ENCODE measurements around the gene MRPS18A.

DNA sequence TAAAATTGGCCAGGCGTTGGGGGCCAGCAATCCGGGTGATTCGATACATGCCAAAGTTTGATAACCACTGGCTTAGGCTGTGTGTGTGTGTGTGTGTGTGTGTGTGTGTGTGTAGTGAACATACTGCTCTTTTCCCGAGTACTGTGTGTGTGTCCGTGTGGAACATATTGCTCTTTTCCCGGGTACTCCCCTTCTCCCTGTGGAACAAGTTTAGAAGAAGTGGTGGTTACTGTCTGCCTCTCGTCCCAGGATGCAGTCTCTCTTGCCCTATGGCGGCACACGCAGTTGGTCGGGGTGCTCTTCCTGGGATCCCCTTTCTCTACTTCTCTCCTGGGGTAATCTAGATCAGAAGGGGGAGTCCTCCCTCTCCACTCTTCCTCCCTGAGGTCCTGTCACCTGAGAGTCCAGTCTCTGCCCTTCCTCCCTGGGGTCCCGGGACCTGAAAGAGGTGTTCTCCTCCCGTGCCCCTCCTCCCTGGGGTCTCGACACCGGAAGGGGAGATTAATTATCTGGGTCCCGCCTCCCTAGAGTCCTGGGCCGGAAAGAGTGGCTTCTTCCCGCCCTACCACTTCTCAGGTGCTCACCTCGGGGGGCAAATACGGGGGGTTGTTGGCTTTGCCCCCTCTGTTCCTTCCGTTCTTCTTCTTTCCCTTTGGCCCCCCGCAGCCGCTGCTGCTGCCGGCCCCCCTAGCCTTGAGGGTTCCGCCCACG lies 59.0 kb downstream of the MRPS18A start:
- TF ChIP-seq, protein P1, sequence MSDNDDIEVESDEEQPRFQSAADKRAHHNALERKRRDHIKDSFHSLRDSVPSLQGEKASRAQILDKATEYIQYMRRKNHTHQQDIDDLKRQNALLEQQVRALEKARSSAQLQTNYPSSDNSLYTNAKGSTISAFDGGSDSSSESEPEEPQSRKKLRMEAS (IDR thresholded peaks at IDR 0.05): no peak
- TF ChIP-seq RAD21 (IDR thresholded peaks at IDR 0.05; ENCODE audit: low read depth): no peak
- no peak for TF ChIP-seq EGR1 (IDR thresholded peaks at IDR 0.05)
- TF ChIP-seq REST (IDR thresholded peaks at IDR 0.05; ENCODE audit: low read depth): no peak
- TF ChIP-seq TCF12 (IDR thresholded peaks at IDR 0.05; ENCODE audit: low read depth): no peak
- TF ChIP-seq FOXM1 (IDR thresholded peaks at IDR 0.05; ENCODE audit: borderline replicate concordance, low read depth): no peak

Data from Ishikawa (cell line).